H1 (cell line): ENCODE results near the gene WDR1. TPM values are rescaled to one million over a fixed set of nuclear protein-coding genes. Genes with fewer than 3 reads are reported as not detected.

Source experiments
- CTCF ChIA-PET: fragments of 300-600 bp; sonication (Branson Sonifier 250); formaldehyde crosslinking; loops from one replicate; lab custom pipeline; 2021; ENCODE audit not compliant: partially characterized antibody; lab: Charles Lee
- POLR2A ChIA-PET: fragments of 300-600 bp; sonication (Branson Sonifier 250); formaldehyde crosslinking; loops from one replicate; lab custom pipeline; 2021; ENCODE audit warnings: inconsistent platforms; ENCODE audit not compliant: partially characterized antibody; lab: Charles Lee
- DNase-seq, 2 experiments: peaks; one replicate each; pipeline versions ENCODE4 v3.0.0 to v3.0.0-alpha.2; 2010 to 2022; ENCODE audit warnings: low spot score in 2 of 2, low read depth in 1 of 2, mixed read lengths in 1 of 2
- FAIRE-seq: peaks from 2 replicates; lab custom pipeline; 2011; peaks lifted over from hg19 to GRCh38; lab: Jason Lieb, UNC
- H2AFZ ChIP-seq: 2 replicates; pipeline ENCODE4 v1.8.1; 2012; ENCODE audit warnings: low read length, inconsistent platforms
- H2AK5ac ChIP-seq: 2 replicates; pipeline ENCODE4 v1.6.1; 2013; ENCODE audit warnings: low read depth, low read length
- H2BK120ac ChIP-seq: replicated peaks from 2 replicates; pipeline ENCODE3; 2013; ENCODE audit warnings: low read depth, low read length, inconsistent platforms
- H2BK12ac ChIP-seq: 2 replicates; pipeline ENCODE4 v1.6.1; 2013; ENCODE audit warnings: low read depth, low read length
- H2BK15ac ChIP-seq: 2 replicates; pipeline ENCODE4 v1.6.1; 2013; ENCODE audit warnings: low read length
- H2BK20ac ChIP-seq: 2 replicates; pipeline ENCODE4 v1.6.1; 2013; ENCODE audit warnings: low read length
- H2BK5ac ChIP-seq: 2 replicates; pipeline ENCODE4 v1.6.1; 2013; ENCODE audit warnings: low read depth, low read length
- H3K14ac ChIP-seq: 2 replicates; pipeline ENCODE4 v1.6.1; 2013; ENCODE audit warnings: inconsistent platforms; ENCODE audit not compliant: insufficient read length
- H3K18ac ChIP-seq: 2 replicates; pipeline ENCODE4 v1.6.1; 2013; ENCODE audit warnings: low read length; ENCODE audit errors: extremely low read depth
- H3K23ac ChIP-seq: 2 replicates; pipeline ENCODE4 v1.6.1; 2013; ENCODE audit warnings: inconsistent platforms; ENCODE audit not compliant: insufficient read length
- H3K23me2 ChIP-seq: 2 replicates; pipeline ENCODE4 v1.6.1; 2013; ENCODE audit warnings: low read depth, low read length
- H3K27ac ChIP-seq: 2 replicates; pipeline ENCODE4 v1.6.1; 2011; ENCODE audit warnings: low read depth, low read length, inconsistent platforms
- H3K27me3 ChIP-seq, 4 experiments: replicated peaks in 1 of 4; 1 replicate in 1 of 4; 2 replicates in 3 of 4; pipeline versions ENCODE4 v1.6.1 to v1.8.1; 2011 to 2013; ENCODE audit warnings: low read length in 3 of 4, mild to moderate bottlenecking in 3 of 4, inconsistent platforms in 2 of 4, mixed read lengths in 2 of 4, moderate library complexity in 1 of 4; ENCODE audit not compliant: control insufficient read depth in 3 of 4, insufficient read depth in 3 of 4; ENCODE audit errors: extremely low read depth in 1 of 4
- H3K36me3 ChIP-seq, 4 experiments: 2 replicates each; pipeline versions ENCODE4 v1.6.1 to v1.8.1; 2011 to 2013; ENCODE audit warnings: mild to moderate bottlenecking in 4 of 4, low read length in 3 of 4, moderate library complexity in 2 of 4, control low read depth in 1 of 4, inconsistent platforms in 1 of 4; ENCODE audit not compliant: insufficient read depth in 4 of 4, control insufficient read depth in 2 of 4
- H3K4ac ChIP-seq: replicated peaks from 2 replicates; pipeline ENCODE3; 2013; ENCODE audit warnings: low read length, low read depth, mixed read lengths, inconsistent platforms; ENCODE audit not compliant: insufficient read length
- H3K4me1 ChIP-seq, 4 experiments: replicated peaks in 1 of 4; 1 replicate in 1 of 4; 2 replicates in 3 of 4; pipeline versions ENCODE4 v1.6.1 to v1.8.1; 2011 to 2013; ENCODE audit warnings: low read length in 3 of 4, inconsistent platforms in 2 of 4, mixed read lengths in 1 of 4; ENCODE audit not compliant: insufficient read depth in 4 of 4, control insufficient read depth in 3 of 4
- H3K4me2 ChIP-seq, 2 experiments: 2 replicates each; pipeline versions ENCODE4 v1.6.1 to v1.8.1; 2011 to 2013; ENCODE audit warnings: low read depth in 2 of 2, low read length in 2 of 2, control low read depth in 1 of 2, inconsistent platforms in 1 of 2, mild to moderate bottlenecking in 1 of 2; ENCODE audit not compliant: insufficient read depth in 1 of 2
- H3K4me3 ChIP-seq, 4 experiments: fragments of 200-600, 300-600 bp in 1 of 4; sonication (generic), shearing (Covaris generic), sonication (Bioruptor Twin) in 1 of 4; 2 replicates each; pipeline versions ENCODE4 v1.5.1 to v1.8.1; 2011 to 2016; ENCODE audit warnings: low read length in 4 of 4, low read depth in 3 of 4, control low read depth in 2 of 4, inconsistent platforms in 2 of 4, mild to moderate bottlenecking in 2 of 4, mixed read lengths in 1 of 4, moderate library complexity in 1 of 4; ENCODE audit not compliant: insufficient read depth in 2 of 4; ENCODE audit errors: extremely low read depth in 1 of 4
- H3K56ac ChIP-seq: replicated peaks from 2 replicates; pipeline ENCODE3; 2013; ENCODE audit warnings: low read depth, mild to moderate bottlenecking, mixed read lengths, low read length, inconsistent platforms; ENCODE audit not compliant: insufficient read length
- H3K79me1 ChIP-seq: 2 replicates; pipeline ENCODE4 v1.6.1; 2013; ENCODE audit warnings: low read depth, low read length, control low read depth
- H3K79me2 ChIP-seq, 2 experiments: 2 replicates each; pipeline versions ENCODE4 v1.6.1 to v1.8.1; 2012 to 2013; ENCODE audit warnings: low read length in 2 of 2, mild to moderate bottlenecking in 2 of 2, inconsistent platforms in 1 of 2; ENCODE audit not compliant: insufficient read depth in 2 of 2, control insufficient read depth in 1 of 2
- H3K9ac ChIP-seq, 4 experiments: replicated peaks in 1 of 4; 1 replicate in 1 of 4; 2 replicates in 3 of 4; pipeline versions ENCODE4 v1.6.1 to v1.8.1; 2011 to 2013; ENCODE audit warnings: low read depth in 3 of 4, low read length in 3 of 4, control low read depth in 2 of 4, mild to moderate bottlenecking in 2 of 4, moderate library complexity in 2 of 4, inconsistent platforms in 1 of 4; ENCODE audit errors: extremely low read depth in 1 of 4
- H3K9me3 ChIP-seq, 2 experiments: 2 replicates each; pipeline versions ENCODE4 v1.6.1 to v1.8.1; 2012 to 2013; ENCODE audit warnings: mild to moderate bottlenecking in 2 of 2, moderate library complexity in 2 of 2, control low read depth in 1 of 2, inconsistent platforms in 1 of 2, low read depth in 1 of 2, low read length in 1 of 2, mixed read lengths in 1 of 2; ENCODE audit not compliant: insufficient read depth in 2 of 2
- H4K20me1 ChIP-seq, 2 experiments: replicated peaks in 1 of 2; 2 replicates each; pipeline versions ENCODE3 to v1.8.1; 2011 to 2013; ENCODE audit warnings: inconsistent platforms in 2 of 2, low read length in 2 of 2, mild to moderate bottlenecking in 1 of 2; ENCODE audit not compliant: insufficient read depth in 2 of 2, control insufficient read depth in 1 of 2
- H4K5ac ChIP-seq: 2 replicates; pipeline ENCODE4 v1.6.1; 2013; ENCODE audit warnings: low read length, low read depth, mixed read lengths, inconsistent platforms; ENCODE audit not compliant: insufficient read length
- H4K8ac ChIP-seq: 2 replicates; pipeline ENCODE4 v1.8.0; 2013; ENCODE audit warnings: mild to moderate bottlenecking, moderate library complexity, low read length, inconsistent platforms; ENCODE audit not compliant: insufficient read depth; ENCODE audit errors: extremely low read depth
- H4K91ac ChIP-seq: replicated peaks from 2 replicates; pipeline ENCODE3; 2013; ENCODE audit warnings: low read length, mixed read lengths, inconsistent platforms; ENCODE audit not compliant: insufficient read length
- CEBPB ChIP-seq: IDR thresholded peaks from 2 replicates; pipeline ENCODE4 v1.6.1; 2012; ENCODE audit warnings: low read depth, low read length
- GABPA ChIP-seq: IDR thresholded peaks from 2 replicates; pipeline ENCODE4 v1.6.1; 2011; ENCODE audit warnings: mild to moderate bottlenecking, low read length, moderate library complexity, borderline replicate concordance; ENCODE audit not compliant: insufficient read depth
- KDM1A ChIP-seq: fragments of 200-600, 300-600 bp; sonication (generic); IDR thresholded peaks from 2 replicates; pipeline ENCODE4 v1.7.1; 2016; ENCODE audit warnings: mild to moderate bottlenecking, low read length, borderline replicate concordance
- MAX ChIP-seq: IDR thresholded peaks from 2 replicates; pipeline ENCODE4 v1.6.1; 2012; ENCODE audit warnings: inconsistent platforms
- NANOG ChIP-seq: IDR thresholded peaks from 2 replicates; pipeline ENCODE4 v1.6.1; 2011; ENCODE audit warnings: low read length, low read depth, mild to moderate bottlenecking, inconsistent platforms; ENCODE audit not compliant: insufficient read depth, poor library complexity, severe bottlenecking
- NRF1 ChIP-seq: IDR thresholded peaks from 2 replicates; pipeline ENCODE4 v1.6.1; 2011; ENCODE audit warnings: mild to moderate bottlenecking, low read depth, low read length, improper control_type of control experiment
- PHF8 ChIP-seq: fragments of 200-600 bp; sonication (generic); conservative IDR thresholded peaks from 2 replicates; pipeline ENCODE4 v1.7.1; 2012; ENCODE audit warnings: low read depth, mild to moderate bottlenecking, inconsistent platforms, low read length, moderate library complexity
- RBBP5 ChIP-seq: IDR thresholded peaks from 2 replicates; pipeline ENCODE4 v1.7.1; 2012; ENCODE audit warnings: low read depth, mild to moderate bottlenecking, inconsistent platforms, low read length, moderate library complexity, borderline replicate concordance
- SAP30 ChIP-seq: fragments of 300-600 bp; sonication (generic); IDR thresholded peaks from 2 replicates; pipeline ENCODE4 v1.7.1; 2012; ENCODE audit warnings: low read length, moderate library complexity, mild to moderate bottlenecking, inconsistent platforms; ENCODE audit not compliant: insufficient read depth, insufficient replicate concordance
- SP2 ChIP-seq: IDR thresholded peaks from 2 replicates; pipeline ENCODE4 v1.6.1; 2012; ENCODE audit warnings: mild to moderate bottlenecking, low read length, inconsistent platforms
- TEAD4 ChIP-seq: IDR thresholded peaks from 2 replicates; pipeline ENCODE4 v1.6.1; 2012; ENCODE audit warnings: low read depth, low read length, inconsistent platforms, mixed read lengths
- WGBS, 2 experiments: shearing (Covaris generic) in 1 of 2; methylation state at CpG; one replicate each; pipeline versions ENCODE4 v1.1.6 to v1.1.7; 2013 to 2015; ENCODE audit warnings: low lambda C conversion rate in 2 of 2, mixed read lengths in 2 of 2, inconsistent platforms in 1 of 2, low coverage in 1 of 2, missing lambda C conversion rate in 1 of 2; ENCODE audit not compliant: insufficient replicate concordance in 2 of 2, insufficient coverage in 1 of 2, insufficient read length in 1 of 2; ENCODE audit errors: extremely low coverage in 1 of 2, missing lambda C conversion rate in 1 of 2; 5-methylcytosine and 5-hydroxymethylcytosine counted together
- polyA plus RNA-seq, 7 experiments: library from polyadenylated mRNA; depleted of rRNA in 3 of 7; stranded (reverse) in 5 of 7; unstranded in 2 of 7; fragments of >200 nt in 5 of 7; fragments of 200-250 nt in 2 of 7; gene quantifications; 1 replicate in 5 of 7; 2 replicates in 1 of 7; 4 replicates in 1 of 7; pipeline versions ENCODE4 v1.2.1 to v1.2.3, GENCODE V29; 2011 to 2013; ENCODE audit warnings: missing spikeins in 2 of 7, mixed read lengths in 2 of 7
- total RNA-seq: library from RNA; stranded (reverse); fragmentation: NEBNext Ultra II Directional; extraction: Animal tissue kit (Norgen Biotek cat#: 25700); gene quantifications from 2 replicates; pipeline ENCODE4 v1.2.1, GENCODE V29; 2021

WDR1 gene
- total and polyA plus RNA-seq, 2 of the 8 experiments (the other 6 are each of a cell fraction or from before 2014, with no cell fraction given): 315 to 377 TPM

GRCh38 chr4:10135260-10135659 lies 18.7 kb upstream of the WDR1 start:
- DNase-seq (no peak), FAIRE-seq (no peak)
- Histone ChIP-seq H2AK5ac (no peak overlapping the region; the same call in 1 of the 2 replicates), H3K23ac (no peak overlapping the region), H3K4ac (no peak overlapping the region), H3K23me2 (no peaks in the 10 kb centered on the region), H3K27ac (no peak overlapping the region), H3K9ac (no peak overlapping the region), H2BK120ac (no peak overlapping the region), H2BK12ac (no peak overlapping the region), H2BK5ac (no peak overlapping the region), H3K4me2 (no peak overlapping the region), H4K20me1 (no peaks in the 10 kb centered on the region), H3K14ac (no peak overlapping the region), H2BK15ac (no peak overlapping the region), H3K18ac (no peak overlapping the region), H3K36me3 (no peaks in the 10 kb centered on the region), H3K79me2 (no peaks in the 10 kb centered on the region), H3K9me3 (no peaks in the 10 kb centered on the region; a peak in 1 of 4 replicates), H4K91ac (no peak overlapping the region), H4K8ac (no peak overlapping the region), H2AFZ (no peak overlapping the region), H3K4me3 (no peak overlapping the region), H4K5ac (no peak overlapping the region), H3K27me3 (no peaks in the 10 kb centered on the region; a peak in 1 of 7 replicates), H3K56ac (no peak overlapping the region), H3K79me1 (no peaks in the 10 kb centered on the region), H3K4me1 (no peaks in the 10 kb centered on the region; a peak in 1 of 7 replicates), H2BK20ac (no peak overlapping the region)
- ChIA-PET CTCF (no interaction called here), POLR2A (interaction anchor here (1.3 to 1.4 kb wide), 2 partner anchors 14 to 17 kb away, joined by 5 to 9 read pairs; no protein-coding TSS in a partner anchor)
- TF ChIP-seq SAP30 (no peak), GABPA (no peak), SP2 (no peak), MAX (no peak), TEAD4 (no peak), NRF1 (no peak), PHF8 (no peak), NANOG (no peak), CEBPB (no peak), RBBP5 (no peak), KDM1A (no peak)
- WGBS, 2 experiments: 88% methylated on average over 3 of the region's 3 CpGs; no CpG with 5 or more reads in 1 of the 2 experiments
